ENCODE measurements around the gene NRXN3.

The NRXN3 gene

DNA sequence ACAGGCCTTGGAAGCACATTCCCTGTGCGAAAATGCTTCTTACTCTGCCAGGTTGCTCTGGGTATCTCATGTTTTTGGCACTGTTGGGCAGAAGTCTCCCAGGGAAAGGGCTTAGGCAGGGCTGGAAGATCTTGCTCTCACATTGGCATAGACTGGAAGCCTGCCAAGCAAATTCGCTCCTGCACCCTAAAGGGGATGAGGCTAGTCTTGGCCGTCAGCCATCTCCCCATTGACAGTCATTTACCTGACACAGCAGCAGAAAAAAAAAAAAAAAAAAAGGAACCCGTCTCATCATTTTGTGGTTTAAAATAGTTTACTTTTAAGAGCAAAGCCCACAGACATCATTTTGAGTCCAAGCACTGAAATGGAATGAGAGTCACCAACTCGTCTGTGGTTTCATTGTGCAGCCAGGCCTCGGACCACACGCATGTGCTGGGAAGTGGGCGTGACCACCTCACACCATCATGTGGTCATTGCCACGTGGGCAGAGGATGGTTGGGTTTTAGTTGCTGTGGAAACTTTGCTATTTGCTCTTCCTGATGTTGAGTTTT is 84.8 kb downstream of the NRXN3 start:
- H3K9ac ChIP-seq (ENCODE audit: low read length in 5 of 5): no peak overlapping the region
- H3K4me1 ChIP-seq (ENCODE audit: control insufficient read depth in 5 of 5, insufficient read depth in 5 of 5, low read length in 5 of 5): no peaks in the 10 kb centered on the region
- no peaks in the 10 kb centered on the region for H3K27me3 ChIP-seq (ENCODE audit: control insufficient read depth in 5 of 5, insufficient read depth in 4 of 5, low read length in 5 of 5)
- no peak overlapping the region for H3K27ac ChIP-seq (ENCODE audit: low read depth, low read length)
- H3K4me3 ChIP-seq (ENCODE audit: low read depth in 1 of 5, low read length in 5 of 5): no peak overlapping the region
- no peaks in the 10 kb centered on the region for H3K36me3 ChIP-seq (ENCODE audit: control insufficient read depth in 5 of 5, insufficient read depth in 5 of 5, low read length in 5 of 5)
- no peaks in the 10 kb centered on the region for H3K9me3 ChIP-seq (ENCODE audit: control insufficient read depth in 5 of 5, low read length in 5 of 5)

DNA sequence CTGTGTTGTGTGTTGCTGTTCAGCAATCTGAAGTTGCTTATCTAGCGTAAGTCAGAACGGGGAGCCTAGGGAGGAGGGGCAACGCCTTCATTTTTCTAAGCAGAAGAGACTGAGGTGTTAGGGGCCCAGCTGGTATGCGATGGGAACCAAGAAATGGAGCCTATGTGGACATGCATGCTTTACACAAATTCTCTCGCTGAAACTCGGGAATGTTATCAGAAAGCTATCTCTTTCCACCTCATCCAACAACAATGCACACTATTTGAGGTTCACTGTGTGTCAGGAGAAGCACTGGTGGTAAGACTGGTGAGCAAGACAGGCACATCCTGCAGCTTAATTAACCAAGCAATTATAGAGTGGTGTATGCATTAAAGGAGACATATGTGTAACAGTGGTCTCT is 89.7 kb downstream of the NRXN3 start:
- H3K27me3 ChIP-seq (ENCODE audit: control insufficient read depth in 5 of 5, insufficient read depth in 4 of 5, low read length in 5 of 5): no peaks in the 10 kb centered on the region
- no peak overlapping the region for H3K4me3 ChIP-seq (ENCODE audit: low read depth in 1 of 5, low read length in 5 of 5)
- H3K36me3 ChIP-seq (ENCODE audit: control insufficient read depth in 5 of 5, insufficient read depth in 5 of 5, low read length in 5 of 5): no peaks in the 10 kb centered on the region
- no peak overlapping the region for H3K9ac ChIP-seq (ENCODE audit: low read length in 5 of 5)
- no peak overlapping the region for H3K27ac ChIP-seq (ENCODE audit: low read depth, low read length)
- H3K4me1 ChIP-seq (ENCODE audit: control insufficient read depth in 5 of 5, insufficient read depth in 5 of 5, low read length in 5 of 5): no peaks in the 10 kb centered on the region
- no peaks in the 10 kb centered on the region for H3K9me3 ChIP-seq (ENCODE audit: control insufficient read depth in 5 of 5, low read length in 5 of 5)

DNA sequence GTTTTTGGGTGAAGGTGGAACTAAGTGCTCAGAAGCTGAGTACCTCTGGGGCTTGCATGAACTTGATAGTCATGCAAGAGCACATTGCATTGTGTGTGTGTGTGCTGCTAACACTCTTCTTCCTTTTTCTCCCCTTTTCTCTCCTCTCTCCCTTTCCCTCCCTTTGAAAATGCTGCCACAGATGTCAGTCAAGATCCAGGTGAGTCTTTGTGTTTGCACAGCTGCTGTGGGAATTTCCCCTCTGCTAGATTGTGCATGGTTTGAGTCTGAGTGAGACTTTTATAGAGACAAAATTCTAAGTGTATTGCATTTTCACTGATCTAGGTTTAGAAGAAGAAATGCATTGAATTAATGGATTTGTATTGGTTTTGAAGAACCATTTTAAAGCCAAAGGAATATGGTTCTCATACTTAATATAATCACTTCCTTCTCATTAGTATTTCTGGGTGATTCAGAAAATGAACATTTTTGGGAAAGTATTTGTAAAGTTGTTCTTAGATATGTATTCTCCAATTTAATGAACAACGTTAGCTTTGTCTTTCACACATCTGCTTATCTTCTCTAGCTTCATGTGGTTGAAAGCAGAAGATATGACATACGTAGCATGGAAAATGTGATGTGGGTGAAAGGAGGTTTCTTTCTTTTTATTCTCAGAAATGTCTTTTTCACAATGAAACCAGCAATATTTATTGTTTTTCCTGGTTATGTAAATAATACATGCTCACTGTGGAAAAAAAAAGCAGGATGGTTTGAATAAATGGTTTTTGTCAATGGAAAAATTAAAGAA is 108.5 kb downstream of the NRXN3 start:
- Histone ChIP-seq H3K27me3 (ENCODE audit: control insufficient read depth in 5 of 5, insufficient read depth in 4 of 5, low read length in 5 of 5) (no peaks in the 10 kb centered on the region), H3K9ac (ENCODE audit: low read length in 5 of 5) (no peak overlapping the region), H3K4me3 (ENCODE audit: low read depth in 1 of 5, low read length in 5 of 5) (no peak overlapping the region), H3K4me1 (ENCODE audit: control insufficient read depth in 5 of 5, insufficient read depth in 5 of 5, low read length in 5 of 5) (no peaks in the 10 kb centered on the region), H3K9me3 (ENCODE audit: control insufficient read depth in 5 of 5, low read length in 5 of 5) (no peaks in the 10 kb centered on the region), H3K36me3 (ENCODE audit: control insufficient read depth in 5 of 5, insufficient read depth in 5 of 5, low read length in 5 of 5) (no peaks in the 10 kb centered on the region), H3K27ac (ENCODE audit: low read depth, low read length) (no peak overlapping the region)

DNA sequence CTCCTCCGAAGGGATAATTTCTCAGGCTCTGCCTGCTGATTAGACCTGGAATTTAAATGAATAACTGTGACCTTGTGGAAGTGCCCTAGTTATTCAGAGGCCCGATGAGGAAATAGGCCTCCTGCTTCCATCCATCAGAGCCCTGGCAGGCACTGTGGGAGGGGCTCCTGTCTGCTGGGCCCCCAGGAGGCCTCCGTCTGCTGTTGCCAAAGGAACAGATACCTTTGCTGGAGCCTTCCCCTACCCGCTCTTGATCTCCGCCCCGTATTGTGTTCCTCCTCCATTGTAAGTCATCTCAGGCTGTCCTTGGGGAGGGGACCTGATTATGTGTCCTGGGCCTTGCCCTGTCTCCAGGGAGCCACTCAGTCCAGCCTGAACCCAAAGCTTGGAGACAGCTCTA is 112.3 kb downstream of the NRXN3 start:
- Histone ChIP-seq H3K9me3 (ENCODE audit: control insufficient read depth in 5 of 5, low read length in 5 of 5) (no peaks in the 10 kb centered on the region), H3K9ac (ENCODE audit: low read length in 5 of 5) (no peak overlapping the region), H3K4me1 (ENCODE audit: control insufficient read depth in 5 of 5, insufficient read depth in 5 of 5, low read length in 5 of 5) (no peaks in the 10 kb centered on the region), H3K27me3 (ENCODE audit: control insufficient read depth in 5 of 5, insufficient read depth in 4 of 5, low read length in 5 of 5) (peaks cover 0 to 3% (median 0%) of the 10 kb centered on the region in 5 donors), H3K4me3 (ENCODE audit: low read depth in 1 of 5, low read length in 5 of 5) (no peak overlapping the region), H3K36me3 (ENCODE audit: control insufficient read depth in 5 of 5, insufficient read depth in 5 of 5, low read length in 5 of 5) (no peaks in the 10 kb centered on the region), H3K27ac (ENCODE audit: low read depth, low read length) (no peak overlapping the region)

DNA sequence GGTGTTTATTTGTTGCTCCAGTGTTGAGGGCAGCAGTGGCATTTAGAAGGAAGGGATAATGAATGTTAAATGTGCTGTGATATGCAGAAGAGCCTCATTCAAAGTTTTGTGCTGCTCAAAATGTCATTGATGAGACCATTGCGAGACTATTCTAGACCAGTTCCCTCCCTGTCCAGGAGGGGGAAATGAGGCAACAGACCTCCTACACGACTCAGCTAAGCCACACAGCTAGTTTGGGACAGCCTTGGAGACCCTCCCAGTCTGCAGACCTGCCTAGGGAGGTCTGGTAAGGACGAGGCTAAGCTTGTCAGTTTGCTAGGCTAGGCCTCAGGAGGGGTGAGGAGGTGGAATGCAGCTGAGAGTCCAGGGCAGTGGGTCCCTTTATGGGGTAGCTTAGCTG is 116.0 kb downstream of the NRXN3 start:
- H3K9me3 ChIP-seq (ENCODE audit: control insufficient read depth in 5 of 5, low read length in 5 of 5): no peaks in the 10 kb centered on the region
- H3K27ac ChIP-seq (ENCODE audit: low read depth, low read length): no peak overlapping the region
- H3K4me1 ChIP-seq (ENCODE audit: control insufficient read depth in 5 of 5, insufficient read depth in 5 of 5, low read length in 5 of 5): no peaks in the 10 kb centered on the region
- H3K36me3 ChIP-seq (ENCODE audit: control insufficient read depth in 5 of 5, insufficient read depth in 5 of 5, low read length in 5 of 5): no peaks in the 10 kb centered on the region
- H3K9ac ChIP-seq (ENCODE audit: low read length in 5 of 5): no peak overlapping the region
- H3K4me3 ChIP-seq (ENCODE audit: low read depth in 1 of 5, low read length in 5 of 5): no peak overlapping the region
- H3K27me3 ChIP-seq (ENCODE audit: control insufficient read depth in 5 of 5, insufficient read depth in 4 of 5, low read length in 5 of 5): peaks cover 0 to 3% (median 0%) of the 10 kb centered on the region in 5 donors

DNA sequence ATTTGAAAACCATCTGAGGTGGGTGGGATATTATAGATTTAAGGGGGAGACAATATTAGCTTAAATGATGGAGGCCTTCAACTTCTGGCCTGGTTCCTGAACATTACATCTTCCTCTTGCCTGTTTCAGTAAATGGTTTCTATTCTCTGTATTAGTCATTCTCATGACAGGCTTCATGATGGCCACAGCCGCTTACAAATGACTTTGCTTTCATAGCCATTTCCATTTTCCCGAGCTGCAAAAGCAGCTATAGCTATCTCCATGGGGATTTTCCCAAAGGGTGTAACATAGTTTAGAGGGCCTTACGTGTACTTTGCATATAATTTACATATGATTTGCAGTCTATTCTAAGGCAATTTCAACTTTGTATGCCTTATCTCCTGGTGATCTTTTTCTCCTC is 121.8 kb downstream of the NRXN3 start:
- Histone ChIP-seq H3K4me3 (ENCODE audit: low read depth in 1 of 5, low read length in 5 of 5) (no peak overlapping the region), H3K4me1 (ENCODE audit: control insufficient read depth in 5 of 5, insufficient read depth in 5 of 5, low read length in 5 of 5) (no peaks in the 10 kb centered on the region), H3K27ac (ENCODE audit: low read depth, low read length) (no peak overlapping the region)

DNA sequence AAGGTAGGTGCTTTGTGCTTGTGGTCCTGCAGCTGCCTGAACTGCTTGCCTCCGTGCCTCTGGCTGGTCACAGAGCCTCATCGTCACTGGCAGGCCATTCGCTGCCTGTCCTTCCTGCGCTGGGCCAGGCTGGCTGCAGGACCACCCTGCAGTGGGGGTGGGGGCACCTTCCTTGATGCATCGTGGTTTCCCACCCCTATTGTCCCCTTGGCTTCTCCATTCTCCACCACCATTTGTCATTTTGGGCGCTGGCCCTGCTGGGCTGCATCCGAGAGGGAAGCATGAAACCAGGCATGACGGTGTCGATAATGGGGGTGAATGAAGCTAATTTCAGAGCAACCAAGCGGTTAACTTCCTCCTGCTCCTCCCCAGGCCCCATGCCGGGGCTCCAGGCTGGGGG is 127.7 kb downstream of the NRXN3 start:
- H3K4me1 ChIP-seq (ENCODE audit: control insufficient read depth in 5 of 5, insufficient read depth in 5 of 5, low read length in 5 of 5): no peaks in the 10 kb centered on the region
- H3K27ac ChIP-seq (ENCODE audit: low read depth, low read length): no peak overlapping the region
- H3K27me3 ChIP-seq (ENCODE audit: control insufficient read depth in 5 of 5, insufficient read depth in 4 of 5, low read length in 5 of 5): peaks cover 0 to 11% (median 3%) of the 10 kb centered on the region in 5 donors
- no peak overlapping the region for H3K9ac ChIP-seq (ENCODE audit: low read length in 5 of 5)
- H3K9me3 ChIP-seq (ENCODE audit: control insufficient read depth in 5 of 5, low read length in 5 of 5): no peaks in the 10 kb centered on the region
- H3K4me3 ChIP-seq (ENCODE audit: low read depth in 1 of 5, low read length in 5 of 5): no peak overlapping the region
- no peaks in the 10 kb centered on the region for H3K36me3 ChIP-seq (ENCODE audit: control insufficient read depth in 5 of 5, insufficient read depth in 5 of 5, low read length in 5 of 5)

More for the DNA sequence above, 121.8 kb downstream of the NRXN3 start:
- Histone ChIP-seq H3K9me3 (ENCODE audit: control insufficient read depth in 5 of 5, low read length in 5 of 5) (no peaks in the 10 kb centered on the region), H3K9ac (ENCODE audit: low read length in 5 of 5) (no peak overlapping the region), H3K27me3 (ENCODE audit: control insufficient read depth in 5 of 5, insufficient read depth in 4 of 5, low read length in 5 of 5) (no peaks in the 10 kb centered on the region), H3K36me3 (ENCODE audit: control insufficient read depth in 5 of 5, insufficient read depth in 5 of 5, low read length in 5 of 5) (no peaks in the 10 kb centered on the region)

DNA sequence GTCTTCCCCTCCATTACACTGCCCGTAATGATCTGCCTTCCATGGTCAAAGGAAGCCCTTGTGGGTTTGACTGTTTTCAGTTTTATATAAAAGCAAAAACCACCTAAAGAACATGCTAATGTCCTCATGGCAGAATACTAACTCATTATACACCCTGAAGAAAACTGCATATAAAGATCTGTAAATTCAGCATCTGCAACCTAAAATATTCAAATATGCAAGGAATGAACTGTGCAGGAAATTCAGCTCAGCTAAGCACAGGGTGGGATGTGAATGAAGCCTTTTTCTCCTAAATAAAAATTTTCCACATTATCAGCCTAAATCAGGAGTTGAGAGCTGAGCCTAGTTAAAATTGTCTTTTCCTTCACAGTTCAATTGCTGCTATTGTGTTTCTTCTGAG is 128.1 kb downstream of the NRXN3 start:
- H3K9ac ChIP-seq (ENCODE audit: low read length in 5 of 5): no peak overlapping the region
- H3K27me3 ChIP-seq (ENCODE audit: control insufficient read depth in 5 of 5, insufficient read depth in 4 of 5, low read length in 5 of 5): peaks cover 0 to 11% (median 3%) of the 10 kb centered on the region in 5 donors
- no peaks in the 10 kb centered on the region for H3K9me3 ChIP-seq (ENCODE audit: control insufficient read depth in 5 of 5, low read length in 5 of 5)
- no peaks in the 10 kb centered on the region for H3K36me3 ChIP-seq (ENCODE audit: control insufficient read depth in 5 of 5, insufficient read depth in 5 of 5, low read length in 5 of 5)
- no peak overlapping the region for H3K4me3 ChIP-seq (ENCODE audit: low read depth in 1 of 5, low read length in 5 of 5)
- no peaks in the 10 kb centered on the region for H3K4me1 ChIP-seq (ENCODE audit: control insufficient read depth in 5 of 5, insufficient read depth in 5 of 5, low read length in 5 of 5)
- no peak overlapping the region for H3K27ac ChIP-seq (ENCODE audit: low read depth, low read length)

DNA sequence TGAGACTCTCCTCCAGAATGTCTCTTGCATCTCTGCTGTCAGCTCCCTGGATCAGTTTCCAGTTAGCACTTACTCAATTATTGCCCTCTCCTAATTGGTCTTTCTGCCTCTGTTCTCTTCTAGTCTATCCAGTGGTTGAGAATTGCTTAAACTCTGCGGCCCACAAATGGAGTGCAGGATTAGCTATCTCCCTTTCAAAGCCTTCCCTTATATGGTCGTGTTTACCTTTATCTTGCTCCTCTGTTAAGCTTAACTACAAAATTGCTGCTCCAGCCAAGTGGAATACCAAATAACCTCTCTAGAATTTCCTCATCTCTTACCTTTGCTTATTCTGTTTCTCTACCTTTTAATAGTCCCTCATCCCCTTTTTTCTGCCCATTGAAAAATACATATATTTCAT is 132.7 kb downstream of the NRXN3 start:
- Histone ChIP-seq H3K4me3 (ENCODE audit: low read depth in 1 of 5, low read length in 5 of 5) (no peak overlapping the region), H3K4me1 (ENCODE audit: control insufficient read depth in 5 of 5, insufficient read depth in 5 of 5, low read length in 5 of 5) (no peaks in the 10 kb centered on the region), H3K9me3 (ENCODE audit: control insufficient read depth in 5 of 5, low read length in 5 of 5) (peaks cover 0 to 2% (median 0%) of the 10 kb centered on the region in 5 donors), H3K27me3 (ENCODE audit: control insufficient read depth in 5 of 5, insufficient read depth in 4 of 5, low read length in 5 of 5) (peaks cover 0 to 10% (median 3%) of the 10 kb centered on the region in 5 donors), H3K9ac (ENCODE audit: low read length in 5 of 5) (no peak overlapping the region), H3K36me3 (ENCODE audit: control insufficient read depth in 5 of 5, insufficient read depth in 5 of 5, low read length in 5 of 5) (no peaks in the 10 kb centered on the region), H3K27ac (ENCODE audit: low read depth, low read length) (no peak overlapping the region)

DNA sequence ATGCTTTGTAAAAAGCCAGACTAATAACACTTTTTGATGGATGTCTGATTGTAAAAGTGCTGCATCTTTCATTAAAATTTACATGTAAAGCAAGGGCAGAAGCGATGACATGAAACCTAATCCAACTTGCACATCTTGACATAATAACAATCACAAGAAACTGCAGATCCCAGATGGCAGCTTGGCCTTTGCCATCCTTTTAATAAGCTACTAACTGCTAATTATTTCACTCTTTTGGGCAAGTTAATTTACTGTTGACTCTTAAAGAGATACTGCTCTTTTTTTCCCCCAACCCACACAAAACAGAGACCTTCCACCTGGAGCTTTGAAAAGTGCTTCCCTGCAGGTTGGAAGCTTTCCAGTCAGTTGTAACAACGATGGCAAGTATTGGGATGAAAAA is 137.5 kb downstream of the NRXN3 start:
- no peak overlapping the region for H3K9ac ChIP-seq (ENCODE audit: low read length in 5 of 5)
- no peak overlapping the region for H3K4me3 ChIP-seq (ENCODE audit: low read depth in 1 of 5, low read length in 5 of 5)
- no peaks in the 10 kb centered on the region for H3K4me1 ChIP-seq (ENCODE audit: control insufficient read depth in 5 of 5, insufficient read depth in 5 of 5, low read length in 5 of 5)
- no peak overlapping the region for H3K27ac ChIP-seq (ENCODE audit: low read depth, low read length)
- H3K9me3 ChIP-seq (ENCODE audit: control insufficient read depth in 5 of 5, low read length in 5 of 5): peaks cover 0 to 2% (median 0%) of the 10 kb centered on the region in 5 donors
- H3K36me3 ChIP-seq (ENCODE audit: control insufficient read depth in 5 of 5, insufficient read depth in 5 of 5, low read length in 5 of 5): no peaks in the 10 kb centered on the region
- H3K27me3 ChIP-seq (ENCODE audit: control insufficient read depth in 5 of 5, insufficient read depth in 4 of 5, low read length in 5 of 5): no peaks in the 10 kb centered on the region
